H9 (cell line): ENCODE results near the gene PROX2. TPM values are rescaled to one million over a fixed set of nuclear protein-coding genes. Genes with fewer than 3 reads are reported as not detected.

ENCODE experiments used
- DNase-seq: peaks from one replicate; pipeline ENCODE4 v3.0.0-alpha.2; 2017
- H2AFZ ChIP-seq: one replicate; pipeline ENCODE4 v1.6.1; 2013; ENCODE audit warnings: mild to moderate bottlenecking, low read length, control low read depth, moderate library complexity
- H2AK5ac ChIP-seq: 2 replicates; pipeline ENCODE4 v1.6.1; 2013; ENCODE audit warnings: low read length, control low read depth, mixed read lengths; ENCODE audit not compliant: insufficient read length
- H2BK120ac ChIP-seq: one replicate; pipeline ENCODE4 v1.6.1; 2013; ENCODE audit warnings: low read depth, mild to moderate bottlenecking, low read length, control low read depth, inconsistent platforms; ENCODE audit not compliant: poor library complexity, severe bottlenecking
- H2BK12ac ChIP-seq: 2 replicates; pipeline ENCODE4 v1.6.1; 2013; ENCODE audit warnings: low read length, control low read depth, mixed read lengths, low read depth; ENCODE audit not compliant: insufficient read length
- H2BK15ac ChIP-seq: 2 replicates; pipeline ENCODE4 v1.6.1; 2013; ENCODE audit warnings: low read depth, low read length, control low read depth
- H2BK20ac ChIP-seq: one replicate; pipeline ENCODE4 v1.6.1; 2013; ENCODE audit warnings: low read depth, mild to moderate bottlenecking, low read length, control low read depth, inconsistent platforms; ENCODE audit not compliant: poor library complexity, severe bottlenecking
- H2BK5ac ChIP-seq: 2 replicates; pipeline ENCODE4 v1.6.1; 2013; ENCODE audit warnings: low read length, control low read depth, mixed read lengths; ENCODE audit not compliant: insufficient read length
- H3K14ac ChIP-seq: 2 replicates; pipeline ENCODE4 v1.6.1; 2013; ENCODE audit warnings: low read length, control low read depth; ENCODE audit not compliant: insufficient read depth
- H3K18ac ChIP-seq: 2 replicates; pipeline ENCODE4 v1.6.1; 2013; ENCODE audit warnings: low read depth, mild to moderate bottlenecking, mixed read lengths, low read length, control low read depth; ENCODE audit not compliant: insufficient read length
- H3K23ac ChIP-seq: 2 replicates; pipeline ENCODE4 v1.6.1; 2013; ENCODE audit warnings: low read length, control low read depth, mixed read lengths, low read depth; ENCODE audit not compliant: insufficient read length
- H3K23me2 ChIP-seq: 2 replicates; pipeline ENCODE4 v1.6.1; 2013; ENCODE audit warnings: low read depth, mild to moderate bottlenecking, mixed read lengths, low read length, control low read depth; ENCODE audit not compliant: insufficient read length, poor library complexity, severe bottlenecking
- H3K27ac ChIP-seq: 2 replicates; pipeline ENCODE4 v1.5.1; 2013; ENCODE audit warnings: low read length, control low read depth, mixed read lengths, low read depth; ENCODE audit not compliant: insufficient read length
- H3K27me3 ChIP-seq: 2 replicates; pipeline ENCODE4 v1.6.1; 2013; ENCODE audit warnings: low read length, control low read depth, inconsistent platforms; ENCODE audit not compliant: insufficient read depth
- H3K4ac ChIP-seq: 2 replicates; pipeline ENCODE4 v1.6.1; 2013; ENCODE audit warnings: low read depth, mild to moderate bottlenecking, control low read depth, inconsistent platforms, low read length, moderate library complexity
- H3K4me1 ChIP-seq: 2 replicates; pipeline ENCODE4 v1.6.1; 2013; ENCODE audit warnings: low read length, control low read depth, inconsistent platforms; ENCODE audit not compliant: insufficient read depth
- H3K4me2 ChIP-seq: 2 replicates; pipeline ENCODE4 v1.6.1; 2013; ENCODE audit warnings: low read length, control low read depth, mixed read lengths; ENCODE audit not compliant: insufficient read length, insufficient read depth
- H3K56ac ChIP-seq: 2 replicates; pipeline ENCODE4 v1.6.1; 2013; ENCODE audit warnings: low read depth, mild to moderate bottlenecking, mixed read lengths, low read length, control low read depth; ENCODE audit not compliant: insufficient read length
- H3K79me1 ChIP-seq: 2 replicates; pipeline ENCODE4 v1.6.1; 2013; ENCODE audit warnings: low read depth, mild to moderate bottlenecking, moderate library complexity, low read length, control low read depth, inconsistent platforms; ENCODE audit not compliant: insufficient read depth, poor library complexity, severe bottlenecking
- H3K79me2 ChIP-seq: 2 replicates; pipeline ENCODE4 v1.6.1; 2013; ENCODE audit warnings: low read length, control low read depth, inconsistent platforms; ENCODE audit not compliant: insufficient read depth
- H3K9ac ChIP-seq: 2 replicates; pipeline ENCODE4 v1.6.1; 2013; ENCODE audit warnings: low read length, control low read depth, mixed read lengths; ENCODE audit not compliant: insufficient read length; ENCODE audit errors: extremely low read depth
- H3K9me3 ChIP-seq: one replicate; pipeline ENCODE4 v1.6.1; 2013; ENCODE audit warnings: low read depth, low read length, inconsistent platforms; ENCODE audit not compliant: control insufficient read depth
- H3T11ph ChIP-seq: one replicate; pipeline ENCODE4 v1.6.1; 2013; ENCODE audit warnings: mild to moderate bottlenecking, low read length, control low read depth, inconsistent platforms
- H4K20me1 ChIP-seq: one replicate; pipeline ENCODE4 v1.6.1; 2013; ENCODE audit not compliant: control insufficient read depth, insufficient read length, insufficient read depth
- H4K5ac ChIP-seq: 2 replicates; pipeline ENCODE4 v1.6.1; 2013; ENCODE audit warnings: low read depth, mild to moderate bottlenecking, mixed read lengths, low read length, control low read depth; ENCODE audit not compliant: insufficient read length
- H4K8ac ChIP-seq: replicated peaks from 2 replicates; pipeline ENCODE4 v1.6.1; 2013; ENCODE audit warnings: low read length, control low read depth, mixed read lengths, low read depth; ENCODE audit not compliant: insufficient read length
- H4K91ac ChIP-seq: 2 replicates; pipeline ENCODE4 v1.6.1; 2013; ENCODE audit warnings: low read depth, mild to moderate bottlenecking, moderate library complexity, mixed read lengths, low read length, control low read depth; ENCODE audit not compliant: insufficient read length
- H3K27ac Mint-ChIP-seq, 3 experiments: 2 replicates in 2 of 3; 3 replicates in 1 of 3; pipeline ENCODE4 v1.8.0; 2020 to 2021; ENCODE audit warnings: mixed read lengths in 3 of 3, mild to moderate bottlenecking in 1 of 3, moderate library complexity in 1 of 3
- H3K27me3 Mint-ChIP-seq: 2 replicates; pipeline ENCODE4 v1.8.0; 2021; ENCODE audit warnings: low read depth, mild to moderate bottlenecking, moderate library complexity, mixed read lengths
- H3K36me3 Mint-ChIP-seq, 3 experiments: 2 replicates in 2 of 3; 3 replicates in 1 of 3; pipeline ENCODE4 v1.8.0; 2020 to 2021; ENCODE audit warnings: low read depth in 3 of 3, mixed read lengths in 3 of 3; ENCODE audit not compliant: insufficient read depth in 1 of 3
- H3K4me1 Mint-ChIP-seq, 2 experiments: 2 replicates each; pipeline ENCODE4 v1.8.0; 2020; ENCODE audit warnings: mixed read lengths in 2 of 2
- H3K4me3 Mint-ChIP-seq, 2 experiments: 2 replicates in 1 of 2; 3 replicates in 1 of 2; pipeline ENCODE4 v1.8.0; 2020 to 2021; ENCODE audit warnings: mild to moderate bottlenecking in 2 of 2, mixed read lengths in 2 of 2, moderate library complexity in 1 of 2
- H3K9me3 Mint-ChIP-seq, 2 experiments: 2 replicates in 1 of 2; 3 replicates in 1 of 2; pipeline ENCODE4 v1.8.0; 2020; ENCODE audit warnings: mild to moderate bottlenecking in 2 of 2, mixed read lengths in 2 of 2, moderate library complexity in 1 of 2
- WGBS: extraction: QIAGEN DNeasy Blood & Tissue Kit; methylation state at CpG from one replicate; pipeline ENCODE4 v1.1.7; 2013; ENCODE audit warnings: missing lambda C conversion rate, low lambda C conversion rate, mixed read lengths; ENCODE audit not compliant: insufficient read length; ENCODE audit errors: extremely low coverage; 5-methylcytosine and 5-hydroxymethylcytosine counted together
- long read RNA-seq: library from polyadenylated mRNA; unstranded; transcript quantifications from one replicate; pipeline ENCODE4 v2.0.0, GENCODE V29; 2020
- total RNA-seq: library from RNA; stranded (reverse); gene quantifications from 2 replicates; pipeline ENCODE4 v1.2.1, GENCODE V29; 2021
- TF ChIP-seq, protein P1 (sequence below): fragments of 200-600 bp; sonication (generic); conservative IDR thresholded peaks from 3 replicates; pipeline ENCODE4 v1.8.0; 2021; ENCODE audit warnings: antibody characterized with exemption, mild to moderate bottlenecking

Gene PROX2, protein sequence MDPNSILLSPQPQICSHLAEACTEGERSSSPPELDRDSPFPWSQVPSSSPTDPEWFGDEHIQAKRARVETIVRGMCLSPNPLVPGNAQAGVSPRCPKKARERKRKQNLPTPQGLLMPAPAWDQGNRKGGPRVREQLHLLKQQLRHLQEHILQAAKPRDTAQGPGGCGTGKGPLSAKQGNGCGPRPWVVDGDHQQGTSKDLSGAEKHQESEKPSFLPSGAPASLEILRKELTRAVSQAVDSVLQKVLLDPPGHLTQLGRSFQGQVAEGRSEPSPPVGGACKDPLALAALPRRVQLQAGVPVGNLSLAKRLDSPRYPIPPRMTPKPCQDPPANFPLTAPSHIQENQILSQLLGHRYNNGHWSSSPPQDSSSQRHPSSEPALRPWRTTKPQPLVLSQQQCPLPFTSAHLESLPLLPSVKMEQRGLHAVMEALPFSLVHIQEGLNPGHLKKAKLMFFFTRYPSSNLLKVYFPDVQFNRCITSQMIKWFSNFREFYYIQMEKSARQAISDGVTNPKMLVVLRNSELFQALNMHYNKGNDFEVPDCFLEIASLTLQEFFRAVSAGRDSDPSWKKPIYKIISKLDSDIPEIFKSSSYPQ
- total RNA-seq, result not detected in 2 replicates
- long read RNA-seq, result 0 reads

DNA sequence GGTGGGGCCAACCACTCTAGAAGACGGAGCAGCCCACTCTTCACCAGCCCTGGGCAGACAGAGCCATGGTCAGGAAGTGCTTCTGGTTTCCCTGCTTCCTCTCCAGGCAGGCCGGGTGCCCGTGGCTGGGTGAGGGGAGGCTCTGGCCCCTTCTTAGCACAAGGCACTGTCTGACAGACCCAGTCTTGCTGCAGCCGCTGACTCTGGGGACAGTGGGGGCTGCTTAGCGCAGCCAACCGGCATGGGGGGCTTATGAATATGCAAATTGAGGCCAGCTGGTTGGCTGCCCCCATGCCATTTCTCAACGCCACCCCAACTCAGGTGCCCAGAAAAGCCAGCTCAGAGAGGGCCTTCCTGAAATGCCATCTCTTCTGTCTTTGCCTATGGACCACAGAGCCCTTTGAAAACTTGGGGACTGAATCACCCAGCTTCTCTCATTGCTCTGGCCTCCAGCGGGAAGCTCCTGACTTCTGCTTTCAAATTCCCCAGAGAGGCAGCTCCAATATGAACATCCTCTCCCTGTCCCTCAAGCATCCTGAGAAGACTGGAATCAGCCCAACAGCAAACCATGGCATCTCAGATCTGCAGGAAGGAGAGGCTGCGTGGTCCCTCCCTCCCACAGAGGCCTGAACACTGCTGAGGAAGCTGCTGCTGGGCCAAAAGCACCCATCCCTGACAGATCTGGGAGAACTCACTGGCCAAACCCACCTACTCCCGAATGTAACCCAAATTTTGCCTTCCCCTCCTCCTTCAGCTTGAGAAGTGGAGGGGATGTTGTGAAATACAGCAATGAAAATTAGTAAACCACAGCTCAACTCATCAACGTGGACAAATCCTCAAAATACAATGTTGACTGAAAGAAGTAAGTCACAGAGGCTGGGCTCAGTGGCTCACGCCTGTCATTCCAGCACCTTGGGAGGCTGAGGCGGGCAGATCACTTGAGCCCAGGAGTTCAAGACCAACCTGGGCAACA lies at the start of gene PROX2:
Gene PROX2, minus strand, starts transcription at position 205 of the 973 bp plus-strand sequence. CDS start 12,311 bp downstream, outside the sequence.
- H4K5ac ChIP-seq, result no peak within 1 kb of the TSS
- no peaks in the 10 kb centered on the region for H3K23me2 ChIP-seq
- no peaks in the 10 kb centered on the region; a peak in 1 of 7 replicates for H3K36me3 Mint-ChIP-seq
- no peak for DNase-seq
- no peak within 1 kb of the TSS for H3K4me3 Mint-ChIP-seq
- H2BK120ac ChIP-seq, result no peak within 1 kb of the TSS
- H3K56ac ChIP-seq, result no peak within 1 kb of the TSS
- peak within 1 kb of the TSS; percentile 50 for H2AFZ ChIP-seq
- no peak within 1 kb of the TSS for H3K18ac ChIP-seq
- H3K9me3 ChIP-seq, result no peaks in the 10 kb centered on the region
- H2BK20ac ChIP-seq, result no peak within 1 kb of the TSS
- no peak within 1 kb of the TSS for H3K23ac ChIP-seq
- TF ChIP-seq, protein P1, sequence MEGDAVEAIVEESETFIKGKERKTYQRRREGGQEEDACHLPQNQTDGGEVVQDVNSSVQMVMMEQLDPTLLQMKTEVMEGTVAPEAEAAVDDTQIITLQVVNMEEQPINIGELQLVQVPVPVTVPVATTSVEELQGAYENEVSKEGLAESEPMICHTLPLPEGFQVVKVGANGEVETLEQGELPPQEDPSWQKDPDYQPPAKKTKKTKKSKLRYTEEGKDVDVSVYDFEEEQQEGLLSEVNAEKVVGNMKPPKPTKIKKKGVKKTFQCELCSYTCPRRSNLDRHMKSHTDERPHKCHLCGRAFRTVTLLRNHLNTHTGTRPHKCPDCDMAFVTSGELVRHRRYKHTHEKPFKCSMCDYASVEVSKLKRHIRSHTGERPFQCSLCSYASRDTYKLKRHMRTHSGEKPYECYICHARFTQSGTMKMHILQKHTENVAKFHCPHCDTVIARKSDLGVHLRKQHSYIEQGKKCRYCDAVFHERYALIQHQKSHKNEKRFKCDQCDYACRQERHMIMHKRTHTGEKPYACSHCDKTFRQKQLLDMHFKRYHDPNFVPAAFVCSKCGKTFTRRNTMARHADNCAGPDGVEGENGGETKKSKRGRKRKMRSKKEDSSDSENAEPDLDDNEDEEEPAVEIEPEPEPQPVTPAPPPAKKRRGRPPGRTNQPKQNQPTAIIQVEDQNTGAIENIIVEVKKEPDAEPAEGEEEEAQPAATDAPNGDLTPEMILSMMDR, result no peak
- H3K27ac Mint-ChIP-seq, result peak within 1 kb of the TSS; percentile 28 to 56 (median 49); a peak in 2 of 7 replicates
- H3K27me3 Mint-ChIP-seq, result no peaks in the 10 kb centered on the region
- H3K9ac ChIP-seq, result no peak within 1 kb of the TSS
- no peak within 1 kb of the TSS for H3K4ac ChIP-seq
- no peak within 1 kb of the TSS for H4K8ac ChIP-seq
- peaks cover 15 to 24% of the 10 kb centered on the region in 2 experiments for H3K4me1 Mint-ChIP-seq
- H3K4me2 ChIP-seq, result no peak within 1 kb of the TSS
- no peaks in the 10 kb centered on the region for H4K20me1 ChIP-seq
- H3K27ac ChIP-seq, result no peak within 1 kb of the TSS
- no peaks in the 10 kb centered on the region for H3K4me1 ChIP-seq
- H2BK12ac ChIP-seq, result no peak within 1 kb of the TSS
- no peak within 1 kb of the TSS for H3T11ph ChIP-seq
- H2BK5ac ChIP-seq, result no peak within 1 kb of the TSS
- H2AK5ac ChIP-seq, result no peak within 1 kb of the TSS
- H3K79me2 ChIP-seq, result no peaks in the 10 kb centered on the region
- no CpG with 5 or more reads among the region's 13 CpGs for WGBS
- no peak within 1 kb of the TSS for H2BK15ac ChIP-seq
- H4K91ac ChIP-seq, result no peak within 1 kb of the TSS
- H3K9me3 Mint-ChIP-seq, result no peaks in the 10 kb centered on the region
- no peaks in the 10 kb centered on the region for H3K27me3 ChIP-seq
- no peaks in the 10 kb centered on the region for H3K79me1 ChIP-seq
- no peak within 1 kb of the TSS for H3K14ac ChIP-seq
